GM10248 (cell line): Measurements from ENCODE around the gene AKT3.

Experiments used
- CTCF ChIA-PET: fragments of 300-600 bp; sonication (Branson Sonifier 250); formaldehyde crosslinking; extraction: SDS; loops from one replicate; lab custom pipeline; 2021; ENCODE audit warnings: antibody characterized with exemption; lab: Yijun Ruan, JAX
- POLR2A ChIA-PET: fragments of 350-650 bp; sonication (Branson Sonifier 250); formaldehyde crosslinking; extraction: SDS; loops from one replicate; lab custom pipeline; 2020; ENCODE audit warnings: antibody characterized with exemption; lab: Yijun Ruan, JAX
- DNase-seq: peaks from one replicate; pipeline ENCODE4 v3.0.0; 2012; ENCODE audit errors: extremely low spot score
- TF ChIP-seq, protein P1 (sequence below): IDR thresholded peaks from 2 replicates; pipeline ENCODE4 v1.5.1; 2012; ENCODE audit warnings: mild to moderate bottlenecking, low read depth; ENCODE audit errors: extremely low read depth, missing control alignments, control extremely low read depth

AKT3 gene

DNA sequence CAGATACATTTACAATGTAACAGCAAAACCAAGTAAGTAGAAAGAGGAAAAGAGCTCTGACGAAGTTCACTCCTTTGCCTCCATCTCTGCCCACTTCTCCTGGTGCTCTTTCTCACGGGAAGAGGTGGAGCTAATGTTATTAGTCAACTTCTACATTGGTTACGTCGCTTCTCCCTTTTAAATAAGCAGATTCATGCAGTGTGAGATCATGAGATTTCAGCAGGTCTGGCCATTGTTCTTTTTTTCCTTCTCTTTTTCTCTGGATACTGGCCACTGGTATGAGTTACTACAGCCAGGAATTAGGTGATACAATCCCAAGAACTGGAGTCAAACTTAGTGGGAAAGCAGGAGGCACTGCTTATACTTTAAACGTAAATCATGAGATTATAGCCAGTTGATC, 207.1 kb downstream of the AKT3 start:
- POLR2A ChIA-PET: no interaction called here
- TF ChIP-seq, protein P1, sequence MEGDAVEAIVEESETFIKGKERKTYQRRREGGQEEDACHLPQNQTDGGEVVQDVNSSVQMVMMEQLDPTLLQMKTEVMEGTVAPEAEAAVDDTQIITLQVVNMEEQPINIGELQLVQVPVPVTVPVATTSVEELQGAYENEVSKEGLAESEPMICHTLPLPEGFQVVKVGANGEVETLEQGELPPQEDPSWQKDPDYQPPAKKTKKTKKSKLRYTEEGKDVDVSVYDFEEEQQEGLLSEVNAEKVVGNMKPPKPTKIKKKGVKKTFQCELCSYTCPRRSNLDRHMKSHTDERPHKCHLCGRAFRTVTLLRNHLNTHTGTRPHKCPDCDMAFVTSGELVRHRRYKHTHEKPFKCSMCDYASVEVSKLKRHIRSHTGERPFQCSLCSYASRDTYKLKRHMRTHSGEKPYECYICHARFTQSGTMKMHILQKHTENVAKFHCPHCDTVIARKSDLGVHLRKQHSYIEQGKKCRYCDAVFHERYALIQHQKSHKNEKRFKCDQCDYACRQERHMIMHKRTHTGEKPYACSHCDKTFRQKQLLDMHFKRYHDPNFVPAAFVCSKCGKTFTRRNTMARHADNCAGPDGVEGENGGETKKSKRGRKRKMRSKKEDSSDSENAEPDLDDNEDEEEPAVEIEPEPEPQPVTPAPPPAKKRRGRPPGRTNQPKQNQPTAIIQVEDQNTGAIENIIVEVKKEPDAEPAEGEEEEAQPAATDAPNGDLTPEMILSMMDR: no peak
- CTCF ChIA-PET: no interaction called here
- no peak for DNase-seq

DNA sequence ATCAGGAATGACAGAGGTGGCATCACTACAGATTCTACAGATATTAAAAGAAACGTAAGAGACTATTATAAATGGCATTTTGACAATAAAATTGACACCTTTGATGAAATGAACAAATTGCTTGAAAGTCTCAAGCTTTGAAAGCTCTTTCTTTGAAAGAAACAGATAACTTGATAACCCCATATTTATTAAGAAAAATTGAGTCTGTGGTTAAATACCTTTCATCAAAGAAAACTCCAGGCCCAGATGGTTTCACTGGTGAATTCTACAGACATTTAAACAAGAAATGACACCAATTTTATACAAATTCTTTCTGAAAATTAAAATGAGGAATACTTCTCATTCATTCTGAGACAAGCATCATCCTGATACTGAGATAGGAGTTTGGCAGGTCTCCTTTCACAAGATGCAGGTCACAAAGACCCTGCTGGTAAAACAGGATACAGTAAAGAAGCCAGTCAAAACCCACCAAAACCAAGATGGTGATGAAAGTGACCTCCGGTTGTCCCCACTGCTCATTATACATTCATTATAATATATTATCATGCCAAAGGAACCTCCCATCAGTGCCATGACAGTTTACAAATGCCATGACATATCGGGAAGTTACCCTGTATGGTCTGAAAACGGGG, 210.9 kb downstream of the AKT3 start:
- ChIA-PET POLR2A (no interaction called here), CTCF (no interaction called here)
- TF ChIP-seq, protein P1: no peak
- no peak for DNase-seq

DNA sequence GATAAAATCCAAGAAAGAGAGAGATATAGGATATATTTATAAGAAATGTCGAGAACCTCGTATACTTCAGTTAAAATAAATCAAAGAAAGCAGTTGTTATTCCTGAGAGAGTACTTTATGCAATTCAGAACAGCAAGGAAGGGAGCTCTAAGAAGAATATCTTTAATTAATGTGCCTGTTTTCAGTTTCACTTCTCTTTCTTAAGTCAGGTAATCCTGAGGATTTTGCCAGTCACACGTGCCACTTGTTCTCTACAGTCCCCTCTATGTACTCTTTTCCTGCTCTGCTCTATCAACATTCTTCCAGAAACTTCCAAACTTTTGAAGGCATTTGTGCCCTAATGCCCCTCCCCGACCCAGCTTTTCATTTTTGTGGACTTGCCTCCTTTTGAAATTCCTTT, 211.9 kb downstream of the AKT3 start:
- DNase-seq: no peak
- CTCF ChIA-PET: no interaction called here
- POLR2A ChIA-PET: no interaction called here
- TF ChIP-seq, protein P1: no peak

DNA sequence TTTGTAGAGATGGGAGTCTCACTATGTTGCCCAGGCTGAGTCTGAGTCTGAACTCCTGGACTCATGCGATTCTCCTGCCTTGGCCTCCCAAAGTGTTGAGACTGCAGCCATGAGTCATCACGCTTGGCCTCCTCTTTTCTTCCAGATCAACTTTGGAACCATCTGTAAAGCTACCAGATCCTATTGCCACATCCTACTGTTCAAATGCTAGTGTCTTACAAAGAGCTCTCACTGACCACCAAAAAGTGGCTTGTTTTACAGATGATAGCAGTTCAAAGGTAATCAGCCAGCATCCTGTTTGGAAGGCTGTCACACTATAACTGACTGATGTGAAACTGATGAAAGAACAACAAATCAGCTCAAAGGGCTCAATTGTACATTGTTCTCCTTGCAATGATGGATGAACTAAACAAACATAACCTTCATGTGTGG, 221.6 kb downstream of the AKT3 start:
- ChIA-PET POLR2A (no interaction called here), CTCF (no interaction called here)
- TF ChIP-seq, protein P1: no peak
- no peak for DNase-seq

DNA sequence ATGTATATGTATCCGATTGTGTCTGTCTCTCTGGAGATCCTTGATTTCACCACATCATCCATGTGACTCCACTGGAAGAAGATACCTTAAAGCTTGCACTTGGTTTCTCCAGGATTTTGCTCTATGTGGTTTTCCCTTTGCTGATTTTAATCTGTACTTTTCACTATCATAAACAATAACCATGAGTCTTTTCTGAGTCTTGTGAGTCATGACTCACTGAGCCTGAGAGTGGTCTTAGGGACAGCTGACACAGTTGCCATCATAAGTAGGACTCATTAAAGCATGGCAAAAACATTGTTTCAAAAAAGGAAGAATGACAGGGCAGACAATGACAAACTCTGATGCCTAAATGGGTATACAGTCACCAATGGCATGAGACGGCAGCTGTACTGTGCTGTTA, 226.2 kb downstream of the AKT3 start:
- ChIA-PET POLR2A (no interaction called here), CTCF (no interaction called here)
- TF ChIP-seq, protein P1: no peak
- DNase-seq: no peak

DNA sequence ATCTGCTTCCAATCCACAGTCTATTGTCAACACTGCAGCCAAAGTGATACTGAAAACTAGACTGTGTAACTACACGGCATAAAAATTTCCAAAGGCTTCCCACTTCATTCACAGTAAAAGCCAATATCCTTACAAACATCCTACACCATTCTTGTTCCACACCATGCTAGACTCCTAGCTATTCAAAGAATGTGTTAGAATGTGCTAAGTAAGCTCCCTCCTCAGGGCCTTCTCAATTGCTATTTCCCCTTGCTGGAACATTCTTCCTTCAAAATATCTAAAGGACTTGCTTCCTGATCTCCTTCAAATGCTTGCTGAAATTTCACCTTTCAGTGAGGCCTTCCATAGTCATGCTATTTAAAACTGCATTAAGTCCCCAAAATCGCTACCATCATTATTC, 228.1 kb downstream of the AKT3 start:
- POLR2A ChIA-PET: no interaction called here
- CTCF ChIA-PET: no interaction called here
- TF ChIP-seq, protein P1: no peak
- DNase-seq: no peak
